Fibroblast of pulmonary artery (primary cell): ENCODE data around the gene PHF11.

Source experiments
- DNase-seq: peaks from one replicate; pipeline ENCODE4 v3.0.0-alpha.2; 2010; ENCODE audit warnings: low read depth
- H3K4me3 ChIP-seq: replicated peaks from 2 replicates; pipeline ENCODE4 v1.5.1; 2011; ENCODE audit warnings: low read depth, mild to moderate bottlenecking, control low read depth, low read length, moderate library complexity
- TF ChIP-seq, protein P1 (sequence below): IDR thresholded peaks from 2 replicates; pipeline ENCODE4 v1.5.1; 2011; ENCODE audit warnings: mild to moderate bottlenecking, control low read depth, low read length, inconsistent platforms; ENCODE audit errors: missing control alignments

PHF11 gene

GRCh38 chr13:49521224-49521623, 25.5 kb downstream of the PHF11 start:
- no peak overlapping the region for H3K4me3 ChIP-seq
- no peak for DNase-seq
- TF ChIP-seq, protein P1, sequence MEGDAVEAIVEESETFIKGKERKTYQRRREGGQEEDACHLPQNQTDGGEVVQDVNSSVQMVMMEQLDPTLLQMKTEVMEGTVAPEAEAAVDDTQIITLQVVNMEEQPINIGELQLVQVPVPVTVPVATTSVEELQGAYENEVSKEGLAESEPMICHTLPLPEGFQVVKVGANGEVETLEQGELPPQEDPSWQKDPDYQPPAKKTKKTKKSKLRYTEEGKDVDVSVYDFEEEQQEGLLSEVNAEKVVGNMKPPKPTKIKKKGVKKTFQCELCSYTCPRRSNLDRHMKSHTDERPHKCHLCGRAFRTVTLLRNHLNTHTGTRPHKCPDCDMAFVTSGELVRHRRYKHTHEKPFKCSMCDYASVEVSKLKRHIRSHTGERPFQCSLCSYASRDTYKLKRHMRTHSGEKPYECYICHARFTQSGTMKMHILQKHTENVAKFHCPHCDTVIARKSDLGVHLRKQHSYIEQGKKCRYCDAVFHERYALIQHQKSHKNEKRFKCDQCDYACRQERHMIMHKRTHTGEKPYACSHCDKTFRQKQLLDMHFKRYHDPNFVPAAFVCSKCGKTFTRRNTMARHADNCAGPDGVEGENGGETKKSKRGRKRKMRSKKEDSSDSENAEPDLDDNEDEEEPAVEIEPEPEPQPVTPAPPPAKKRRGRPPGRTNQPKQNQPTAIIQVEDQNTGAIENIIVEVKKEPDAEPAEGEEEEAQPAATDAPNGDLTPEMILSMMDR: no peak

GRCh38 chr13:49524740-49525501, 29.2 kb downstream of the PHF11 start:
- TF ChIP-seq, protein P1: no peak
- no peak for DNase-seq
- H3K4me3 ChIP-seq: no peak overlapping the region

GRCh38 chr13:49527123-49527522, 31.4 kb downstream of the PHF11 start:
- H3K4me3 ChIP-seq: no peak overlapping the region
- no peak for DNase-seq
- TF ChIP-seq, protein P1: no peak

DNA sequence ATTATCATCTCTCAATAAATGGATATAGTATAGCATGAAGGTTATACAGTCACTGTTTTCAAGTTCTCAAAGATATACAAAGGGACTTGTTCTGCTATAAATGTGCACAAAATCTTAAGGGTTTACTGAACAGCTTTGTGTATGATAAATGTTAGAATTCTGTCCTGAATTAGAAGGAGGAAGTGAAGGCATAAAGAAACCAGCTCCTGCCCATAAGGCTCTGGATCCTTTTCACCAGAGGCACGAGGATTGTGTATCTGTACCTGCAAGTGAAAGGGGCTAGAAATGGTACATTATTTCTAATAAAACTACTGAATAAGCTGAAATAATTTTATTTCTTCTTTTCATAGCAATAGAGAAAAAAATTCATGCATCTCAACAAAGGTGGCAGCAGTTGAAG, 32.4 kb downstream of the PHF11 start:
- no peak for DNase-seq
- TF ChIP-seq, protein P1: no peak
- no peak overlapping the region for H3K4me3 ChIP-seq

GRCh38 chr13:49530457-49530856, 34.7 kb downstream of the PHF11 start:
- DNase-seq: no peak
- TF ChIP-seq, protein P1: no peak
- H3K4me3 ChIP-seq: no peak overlapping the region

DNA sequence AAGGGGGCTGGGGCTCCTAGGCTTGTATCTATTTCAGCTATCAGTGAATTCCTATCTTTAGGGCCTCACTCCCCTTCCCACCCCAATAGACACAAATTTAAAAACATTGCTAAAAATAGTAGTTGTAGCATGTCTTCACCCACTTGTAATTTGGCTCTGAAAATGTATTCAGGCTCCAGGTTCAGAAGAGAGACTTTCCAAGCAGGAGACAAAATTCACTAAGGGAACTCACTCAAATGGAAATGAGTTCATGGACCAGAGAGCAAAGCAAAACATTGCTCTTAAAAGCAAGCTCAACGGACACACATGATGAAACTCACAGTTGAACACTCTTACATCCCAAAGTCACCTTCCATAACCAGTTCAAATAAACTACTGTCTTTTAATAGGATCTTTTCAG, 36.8 kb downstream of the PHF11 start:
- DNase-seq: no peak
- TF ChIP-seq, protein P1: no peak
- no peak overlapping the region for H3K4me3 ChIP-seq

- DNase-seq: no peak
- TF ChIP-seq, protein P1: no peak
- no peak overlapping the region for H3K4me3 ChIP-seq
These were observed 37.3 kb downstream of the PHF11 start for GRCh38 chr13:49533011-49533410.
